Bronchial epithelial cell (primary cell): ENCODE data around the gene DPPA5. TPM values are rescaled to one million over a fixed set of nuclear protein-coding genes. Genes with fewer than 3 reads are reported as not detected.

Experiments used
- DNase-seq: peaks from one replicate; pipeline ENCODE4 v3.0.0-alpha.2; 2010; ENCODE audit warnings: low read depth
- FAIRE-seq: peaks from 2 replicates; lab custom pipeline; 2011; peaks lifted over from hg19 to GRCh38; lab: Jason Lieb, UNC
- H3K27me3 ChIP-seq: 2 replicates; pipeline ENCODE4 v1.5.1; 2011; ENCODE audit warnings: low read length; ENCODE audit not compliant: control insufficient read depth, insufficient read depth
- H3K36me3 ChIP-seq: 2 replicates; pipeline ENCODE4 v1.5.1; 2011; ENCODE audit warnings: low read length; ENCODE audit not compliant: control insufficient read depth, insufficient read depth
- H3K4me3 ChIP-seq: 2 replicates; pipeline ENCODE4 v1.5.1; 2011; ENCODE audit warnings: mild to moderate bottlenecking, low read depth, low read length, control low read depth
- total RNA-seq: library from RNA; depleted of rRNA; stranded (reverse); fragments of >200 nt; gene quantifications from 2 replicates; pipeline ENCODE4 v1.2.1, GENCODE V29; 2014
- TF ChIP-seq, protein P1 (sequence below): IDR thresholded peaks from 2 replicates; pipeline ENCODE4 v1.5.1; 2011; ENCODE audit warnings: mild to moderate bottlenecking, moderate library complexity, low read length, control low read depth, inconsistent platforms; ENCODE audit not compliant: insufficient read depth, severe bottlenecking

Gene DPPA5
- total RNA-seq, 1 donor from 2014 or later = not detected

DNA sequence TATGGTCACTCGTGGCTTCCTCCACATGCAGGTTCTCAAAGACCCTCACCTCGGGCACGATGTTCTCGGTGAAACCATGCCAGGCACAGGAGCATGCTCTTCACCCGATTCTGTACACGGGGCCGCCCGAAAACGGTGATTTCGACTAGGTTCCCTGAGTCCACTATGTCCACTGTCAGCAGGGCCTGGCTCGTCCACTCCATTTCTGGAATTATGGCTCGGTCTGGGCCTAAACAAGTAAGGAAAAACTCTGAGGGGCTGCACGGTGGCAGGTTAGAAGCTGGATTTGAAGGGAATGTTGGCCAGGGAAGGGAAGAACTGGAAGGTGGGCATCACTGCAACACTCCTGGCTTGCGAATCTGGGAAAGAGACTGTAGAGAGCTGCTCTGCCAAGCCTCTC lies 15.1 kb upstream of the DPPA5 start:
- TF ChIP-seq, protein P1, sequence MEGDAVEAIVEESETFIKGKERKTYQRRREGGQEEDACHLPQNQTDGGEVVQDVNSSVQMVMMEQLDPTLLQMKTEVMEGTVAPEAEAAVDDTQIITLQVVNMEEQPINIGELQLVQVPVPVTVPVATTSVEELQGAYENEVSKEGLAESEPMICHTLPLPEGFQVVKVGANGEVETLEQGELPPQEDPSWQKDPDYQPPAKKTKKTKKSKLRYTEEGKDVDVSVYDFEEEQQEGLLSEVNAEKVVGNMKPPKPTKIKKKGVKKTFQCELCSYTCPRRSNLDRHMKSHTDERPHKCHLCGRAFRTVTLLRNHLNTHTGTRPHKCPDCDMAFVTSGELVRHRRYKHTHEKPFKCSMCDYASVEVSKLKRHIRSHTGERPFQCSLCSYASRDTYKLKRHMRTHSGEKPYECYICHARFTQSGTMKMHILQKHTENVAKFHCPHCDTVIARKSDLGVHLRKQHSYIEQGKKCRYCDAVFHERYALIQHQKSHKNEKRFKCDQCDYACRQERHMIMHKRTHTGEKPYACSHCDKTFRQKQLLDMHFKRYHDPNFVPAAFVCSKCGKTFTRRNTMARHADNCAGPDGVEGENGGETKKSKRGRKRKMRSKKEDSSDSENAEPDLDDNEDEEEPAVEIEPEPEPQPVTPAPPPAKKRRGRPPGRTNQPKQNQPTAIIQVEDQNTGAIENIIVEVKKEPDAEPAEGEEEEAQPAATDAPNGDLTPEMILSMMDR = no peak
- DNase-seq (no peak), FAIRE-seq (no peak)
- Histone ChIP-seq H3K36me3 (no peaks in the 10 kb centered on the region), H3K27me3 (no peaks in the 10 kb centered on the region), H3K4me3 (no peak overlapping the region)

DNA sequence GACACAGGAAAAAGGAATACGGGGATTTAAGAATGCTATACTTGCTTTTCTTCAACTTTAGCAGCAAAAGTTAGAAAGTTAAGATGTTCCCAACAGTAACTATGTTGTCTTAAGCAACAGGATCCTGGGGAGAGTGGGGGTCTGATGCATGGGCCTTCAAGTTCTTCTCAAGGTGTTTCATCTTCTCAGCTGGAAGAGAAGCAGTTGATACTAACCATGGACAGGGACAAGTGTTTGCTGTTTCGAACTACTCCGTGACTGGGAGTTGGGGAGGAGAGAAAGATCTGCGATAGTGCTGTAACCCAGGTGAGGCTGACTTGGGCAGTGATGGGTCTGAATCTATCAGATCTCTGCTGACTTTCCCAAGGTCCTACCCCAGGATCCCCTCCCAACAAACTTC lies 14.6 kb upstream of the DPPA5 start:
- peak; percentile 40 for FAIRE-seq
- Histone ChIP-seq H3K36me3 (no peaks in the 10 kb centered on the region), H3K4me3 (no peak overlapping the region), H3K27me3 (no peaks in the 10 kb centered on the region)
- TF ChIP-seq, protein P1 = no peak
- DNase-seq = no peak

DNA sequence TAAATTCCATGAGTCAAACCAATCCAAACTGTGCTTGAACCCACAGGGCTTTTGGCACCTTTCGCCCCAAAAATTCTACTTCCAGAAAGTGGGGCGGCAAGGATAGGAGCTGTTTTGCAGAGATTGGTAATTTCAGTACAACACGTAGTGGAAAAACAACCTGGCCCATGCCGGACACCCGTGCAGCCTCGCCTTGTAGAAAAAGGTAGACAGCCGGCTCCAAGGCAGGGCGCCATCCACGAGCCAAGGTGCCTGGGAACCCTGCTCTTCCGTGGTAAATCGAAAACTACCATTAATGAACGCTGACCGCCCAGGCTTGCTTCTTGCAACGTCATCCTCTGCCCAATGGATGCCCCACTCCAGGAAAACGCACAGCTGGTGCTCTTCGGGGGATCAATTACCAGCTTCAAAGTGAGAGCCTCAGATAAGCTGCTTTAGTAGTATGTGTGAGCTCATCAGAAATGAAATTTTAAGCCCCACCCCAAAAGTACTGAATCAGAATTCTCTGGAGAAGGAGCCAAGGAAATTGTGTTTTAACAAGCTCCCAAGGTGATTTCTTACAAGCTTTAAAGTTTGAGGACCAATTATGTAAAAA lies 13.8 kb upstream of the DPPA5 start:
- FAIRE-seq = no peak
- H3K4me3 ChIP-seq = no peak overlapping the region

DNA sequence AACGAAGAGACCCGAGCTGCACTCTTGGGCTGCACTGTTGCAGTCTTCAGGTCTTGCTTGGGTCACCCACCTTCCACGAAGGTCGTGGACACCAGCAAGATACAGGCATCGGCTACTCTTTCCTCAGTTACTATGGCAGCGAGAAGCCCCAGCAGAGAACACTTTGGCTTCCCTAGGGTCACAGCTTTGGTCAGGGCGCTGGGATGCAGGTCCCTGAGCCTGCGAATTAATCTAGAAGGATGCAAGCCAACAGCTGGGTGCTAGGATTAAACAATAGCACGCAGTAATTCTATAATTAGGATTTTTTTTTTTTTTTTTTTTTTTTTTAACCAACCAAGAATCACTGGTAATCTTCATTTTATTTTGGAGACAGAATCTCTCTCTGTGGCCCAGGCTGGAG lies 10.5 kb upstream of the DPPA5 start:
- TF ChIP-seq, protein P1 = no peak
- Histone ChIP-seq H3K36me3 (no peaks in the 10 kb centered on the region), H3K27me3 (no peaks in the 10 kb centered on the region), H3K4me3 (no peak overlapping the region)
- FAIRE-seq (no peak), DNase-seq (no peak)

More for the DNA sequence above, 13.8 kb upstream of the DPPA5 start:
- Histone ChIP-seq H3K27me3 (no peaks in the 10 kb centered on the region), H3K36me3 (no peaks in the 10 kb centered on the region)
- no peak for DNase-seq
- TF ChIP-seq, protein P1 = no peak

DNA sequence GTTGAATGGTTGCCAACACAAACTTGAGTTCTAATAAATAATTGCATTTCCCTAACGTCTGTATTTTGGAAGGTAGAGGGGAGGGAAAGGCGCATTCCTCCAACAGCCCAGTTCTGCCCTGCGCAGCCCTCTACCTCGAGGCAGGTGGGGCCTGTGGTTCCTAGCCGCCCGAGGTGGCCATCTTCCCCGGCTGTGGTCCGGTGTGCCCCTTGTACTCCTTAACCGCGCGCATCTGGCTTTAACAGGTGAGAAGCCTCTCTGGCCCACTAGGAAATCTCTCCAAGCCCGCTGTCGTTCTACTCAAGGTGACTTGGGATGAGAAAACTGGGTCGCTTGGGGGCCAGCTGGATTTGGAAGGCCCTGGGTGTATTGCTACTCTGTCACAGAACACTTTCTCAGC lies 10.0 kb upstream of the DPPA5 start:
- Histone ChIP-seq H3K27me3 (no peaks in the 10 kb centered on the region), H3K4me3 (no peak overlapping the region), H3K36me3 (no peaks in the 10 kb centered on the region)
- TF ChIP-seq, protein P1 = no peak
- FAIRE-seq (no peak), DNase-seq (no peak)

DNA sequence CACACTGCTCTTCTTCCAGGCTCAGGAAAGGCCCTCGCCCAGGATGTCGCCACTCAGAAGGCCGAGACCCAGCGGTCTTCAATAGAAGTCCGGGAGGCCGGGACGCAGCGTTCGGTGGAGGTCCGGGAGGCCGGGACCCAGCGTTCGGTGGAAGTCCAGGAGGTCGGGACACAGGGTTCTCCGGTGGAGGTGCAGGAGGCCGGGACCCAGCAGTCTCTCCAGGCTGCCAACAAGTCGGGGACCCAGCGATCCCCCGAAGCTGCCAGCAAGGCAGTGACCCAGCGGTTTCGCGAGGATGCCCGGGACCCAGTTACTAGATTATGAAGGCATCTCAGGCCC lies 9.4 kb upstream of the DPPA5 start:
- DNase-seq (no peak), FAIRE-seq (no peak)
- H3K27me3 ChIP-seq = no peaks in the 10 kb centered on the region
- no peak overlapping the region for H3K4me3 ChIP-seq
- no peaks in the 10 kb centered on the region for H3K36me3 ChIP-seq
- TF ChIP-seq, protein P1 = no peak
